LNCaP clone FGC (cell line): Measurements from ENCODE around the gene HCN3.
"Not testable (repeated sequence)": the region's sequence is repeated elsewhere in the genome, so short reads cannot be mapped to it uniquely, and the experiment has no call there.

Experiments
- DNase-seq: peaks from one replicate; pipeline ENCODE4 v3.0.0-alpha.2; 2011; ENCODE audit warnings: low read depth
- H3K4me3 ChIP-seq: 2 replicates; pipeline ENCODE4 v1.5.1; 2011; ENCODE audit warnings: mild to moderate bottlenecking, low read depth, low read length, control low read depth
- TF ChIP-seq, protein P1 (sequence below): IDR thresholded peaks from 2 replicates; pipeline ENCODE4 v1.5.1; 2012; ENCODE audit warnings: mild to moderate bottlenecking; ENCODE audit not compliant: control insufficient read depth, insufficient read depth; ENCODE audit errors: extremely low read depth

HCN3 gene

GRCh38 chr1:155326631-155327037 is 49.4 kb downstream of the HCN3 start:
- TF ChIP-seq, protein P1, sequence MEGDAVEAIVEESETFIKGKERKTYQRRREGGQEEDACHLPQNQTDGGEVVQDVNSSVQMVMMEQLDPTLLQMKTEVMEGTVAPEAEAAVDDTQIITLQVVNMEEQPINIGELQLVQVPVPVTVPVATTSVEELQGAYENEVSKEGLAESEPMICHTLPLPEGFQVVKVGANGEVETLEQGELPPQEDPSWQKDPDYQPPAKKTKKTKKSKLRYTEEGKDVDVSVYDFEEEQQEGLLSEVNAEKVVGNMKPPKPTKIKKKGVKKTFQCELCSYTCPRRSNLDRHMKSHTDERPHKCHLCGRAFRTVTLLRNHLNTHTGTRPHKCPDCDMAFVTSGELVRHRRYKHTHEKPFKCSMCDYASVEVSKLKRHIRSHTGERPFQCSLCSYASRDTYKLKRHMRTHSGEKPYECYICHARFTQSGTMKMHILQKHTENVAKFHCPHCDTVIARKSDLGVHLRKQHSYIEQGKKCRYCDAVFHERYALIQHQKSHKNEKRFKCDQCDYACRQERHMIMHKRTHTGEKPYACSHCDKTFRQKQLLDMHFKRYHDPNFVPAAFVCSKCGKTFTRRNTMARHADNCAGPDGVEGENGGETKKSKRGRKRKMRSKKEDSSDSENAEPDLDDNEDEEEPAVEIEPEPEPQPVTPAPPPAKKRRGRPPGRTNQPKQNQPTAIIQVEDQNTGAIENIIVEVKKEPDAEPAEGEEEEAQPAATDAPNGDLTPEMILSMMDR = no peak
- H3K4me3 ChIP-seq = no peak overlapping the region

GRCh38 chr1:155327981-155328380 is 50.7 kb downstream of the HCN3 start:
- TF ChIP-seq, protein P1 = no peak
- no peak overlapping the region for H3K4me3 ChIP-seq
- no peak for DNase-seq

More at GRCh38 chr1:155326631-155327037, 49.4 kb downstream of the HCN3 start:
- DNase-seq = no peak

- not testable (repeated sequence) for DNase-seq
These were observed 51.6 kb downstream of the HCN3 start for GRCh38 chr1:155328856-155329255.

DNA sequence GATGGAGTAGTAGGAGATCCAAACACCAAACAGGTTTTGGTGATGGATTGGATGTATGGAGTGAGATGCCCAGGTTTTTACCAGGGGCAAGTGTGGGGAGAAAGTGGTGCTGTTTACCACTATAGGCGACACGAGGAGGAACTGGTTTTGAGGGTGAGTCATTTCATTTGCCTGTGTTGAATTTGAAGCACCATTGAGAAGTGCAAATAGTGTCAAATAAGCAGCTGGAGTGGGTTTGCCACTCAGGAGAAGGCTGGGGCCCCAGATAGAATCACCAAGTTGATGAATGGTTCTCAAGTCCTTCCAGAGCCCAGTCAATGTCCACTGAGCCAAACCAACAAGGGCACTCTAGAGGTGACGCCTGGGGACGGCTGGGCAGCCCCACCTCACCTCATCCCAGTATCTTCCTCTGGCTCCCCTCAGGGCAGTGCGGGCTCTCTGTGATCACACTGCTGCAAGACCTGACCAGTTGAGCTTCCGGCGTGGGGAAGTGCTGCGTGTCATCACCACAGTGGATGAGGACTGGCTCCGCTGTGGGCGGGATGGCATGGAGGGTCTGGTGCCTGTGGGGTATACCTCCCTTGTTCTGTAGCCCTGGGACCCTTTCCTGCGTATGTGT is 52.8 kb downstream of the HCN3 start:
- TF ChIP-seq, protein P1 = no peak
- no peak for DNase-seq
- H3K4me3 ChIP-seq = no peak overlapping the region

More at GRCh38 chr1:155328856-155329255, 51.6 kb downstream of the HCN3 start:
- H3K4me3 ChIP-seq = not testable (repeated sequence)

GRCh38 chr1:155334962-155335361 is 57.7 kb downstream of the HCN3 start:
- no peak overlapping the region for H3K4me3 ChIP-seq
- DNase-seq = no peak
- TF ChIP-seq, protein P1 = no peak
